A673 (cell line): ENCODE data around the gene KRT38. TPM values are rescaled to one million over a fixed set of nuclear protein-coding genes. Genes with fewer than 3 reads are reported as not detected.

Source experiments
- BruUV-seq: library from RNA; stranded (reverse); fragments of 400-500 nt; replicated peaks from 2 replicates; lab custom pipeline; 2021; lab: Mats Ljungman, UMichigan
- CTCF ChIA-PET: fragments of 300-600 bp; sonication (Branson Sonifier 250); formaldehyde crosslinking; loops from one replicate; lab custom pipeline; 2022; ENCODE audit warnings: antibody characterized with exemption; lab: Charles Lee
- POLR2A ChIA-PET: fragments of 300-600 bp; sonication (Branson Sonifier 250); formaldehyde crosslinking; loops from one replicate; lab custom pipeline; 2022; ENCODE audit warnings: antibody characterized with exemption; ENCODE audit not compliant: low non-redundant PET; lab: Charles Lee
- DNase-seq: peaks from one replicate; pipeline ENCODE4 v3.0.0-alpha.2; 2015; ENCODE audit warnings: low spot score
- H3K27ac ChIP-seq: fragments of 200-600 bp; sonication (generic); 2 replicates; pipeline ENCODE4 v1.5.1; 2016; ENCODE audit warnings: mixed run types, low read depth, mild to moderate bottlenecking, mixed read lengths, antibody characterized with exemption, low read length; ENCODE audit not compliant: poor library complexity, severe bottlenecking
- H3K27me3 ChIP-seq: fragments of 200-600 bp; sonication (generic); replicated peaks from 2 replicates; pipeline ENCODE4 v1.6.1; 2017; ENCODE audit warnings: mixed run types, low read depth, mild to moderate bottlenecking, mixed read lengths, antibody characterized with exemption, low read length; ENCODE audit not compliant: insufficient read depth, poor library complexity
- H3K36me3 ChIP-seq: fragments of 200-600 bp; sonication (generic); 2 replicates; pipeline ENCODE4 v1.6.1; 2016; ENCODE audit warnings: mixed run types, mild to moderate bottlenecking, mixed read lengths, antibody characterized with exemption, low read length; ENCODE audit not compliant: insufficient read depth, poor library complexity, severe bottlenecking
- H3K4me1 ChIP-seq: fragments of 200-600 bp; sonication (generic); 2 replicates; pipeline ENCODE4 v1.6.1; 2017; ENCODE audit warnings: mixed run types, mild to moderate bottlenecking, mixed read lengths, antibody characterized with exemption, low read length; ENCODE audit not compliant: insufficient read depth, poor library complexity, severe bottlenecking
- H3K4me3 ChIP-seq: fragments of 200-600 bp; sonication (generic); 2 replicates; pipeline ENCODE4 v1.5.1; 2016; ENCODE audit warnings: low read depth, mixed run types, mild to moderate bottlenecking, mixed read lengths, low read length; ENCODE audit not compliant: poor library complexity, severe bottlenecking
- H3K9me3 ChIP-seq: fragments of 200-600 bp; sonication (generic); 2 replicates; pipeline ENCODE4 v1.6.1; 2016; ENCODE audit warnings: mixed run types, low read depth, mild to moderate bottlenecking, mixed read lengths, antibody characterized with exemption, low read length; ENCODE audit not compliant: poor library complexity, severe bottlenecking
- EZH2 ChIP-seq: fragments of 200-600 bp; sonication (generic); IDR thresholded peaks from 2 replicates; pipeline ENCODE4 v1.6.1; 2017; ENCODE audit warnings: borderline replicate concordance, low read depth, mild to moderate bottlenecking, mixed read lengths, antibody characterized with exemption, low read length; ENCODE audit not compliant: poor library complexity, severe bottlenecking
- intact Hi-C: fragments of 100-400 bp; cut with micrococcal nuclease; formaldehyde crosslinking; loops from one replicate; pipeline ENCODE4 v1.10.0; 2022; ENCODE audit not compliant: unreplicated experiment
- total RNA-seq: library from RNA; stranded (reverse); gene quantifications from 2 replicates; pipeline ENCODE4 v1.2.3, GENCODE V29; 2021
- TF ChIP-seq, protein P1 (sequence below): fragments of 300-800, 200-600 bp; sonication (generic); conservative IDR thresholded peaks from 2 replicates; pipeline ENCODE4 v1.5.1; 2017; ENCODE audit warnings: low read depth, mild to moderate bottlenecking, antibody characterized with exemption, low read length, moderate library complexity, mixed read lengths

KRT38 gene
- total RNA-seq, 1 experiment from 2014 or later = not detected

- ChIA-PET POLR2A (no interaction called here), CTCF (no interaction called here)
- Histone ChIP-seq H3K4me1 (no peaks in the 10 kb centered on the region), H3K27ac (no peak overlapping the region), H3K9me3 (no peaks in the 10 kb centered on the region), H3K27me3 (no peaks in the 10 kb centered on the region), H3K36me3 (no peaks in the 10 kb centered on the region), H3K4me3 (no peak overlapping the region)
- no peak for DNase-seq
- TF ChIP-seq, protein P1, sequence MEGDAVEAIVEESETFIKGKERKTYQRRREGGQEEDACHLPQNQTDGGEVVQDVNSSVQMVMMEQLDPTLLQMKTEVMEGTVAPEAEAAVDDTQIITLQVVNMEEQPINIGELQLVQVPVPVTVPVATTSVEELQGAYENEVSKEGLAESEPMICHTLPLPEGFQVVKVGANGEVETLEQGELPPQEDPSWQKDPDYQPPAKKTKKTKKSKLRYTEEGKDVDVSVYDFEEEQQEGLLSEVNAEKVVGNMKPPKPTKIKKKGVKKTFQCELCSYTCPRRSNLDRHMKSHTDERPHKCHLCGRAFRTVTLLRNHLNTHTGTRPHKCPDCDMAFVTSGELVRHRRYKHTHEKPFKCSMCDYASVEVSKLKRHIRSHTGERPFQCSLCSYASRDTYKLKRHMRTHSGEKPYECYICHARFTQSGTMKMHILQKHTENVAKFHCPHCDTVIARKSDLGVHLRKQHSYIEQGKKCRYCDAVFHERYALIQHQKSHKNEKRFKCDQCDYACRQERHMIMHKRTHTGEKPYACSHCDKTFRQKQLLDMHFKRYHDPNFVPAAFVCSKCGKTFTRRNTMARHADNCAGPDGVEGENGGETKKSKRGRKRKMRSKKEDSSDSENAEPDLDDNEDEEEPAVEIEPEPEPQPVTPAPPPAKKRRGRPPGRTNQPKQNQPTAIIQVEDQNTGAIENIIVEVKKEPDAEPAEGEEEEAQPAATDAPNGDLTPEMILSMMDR = no peak
- no peak for TF ChIP-seq EZH2
- intact Hi-C loops = no loop called here
- BruUV-seq = no TSS peak
Measured at GRCh38 chr17:41486316-41486715, 45.5 kb upstream of the KRT38 start.

DNA sequence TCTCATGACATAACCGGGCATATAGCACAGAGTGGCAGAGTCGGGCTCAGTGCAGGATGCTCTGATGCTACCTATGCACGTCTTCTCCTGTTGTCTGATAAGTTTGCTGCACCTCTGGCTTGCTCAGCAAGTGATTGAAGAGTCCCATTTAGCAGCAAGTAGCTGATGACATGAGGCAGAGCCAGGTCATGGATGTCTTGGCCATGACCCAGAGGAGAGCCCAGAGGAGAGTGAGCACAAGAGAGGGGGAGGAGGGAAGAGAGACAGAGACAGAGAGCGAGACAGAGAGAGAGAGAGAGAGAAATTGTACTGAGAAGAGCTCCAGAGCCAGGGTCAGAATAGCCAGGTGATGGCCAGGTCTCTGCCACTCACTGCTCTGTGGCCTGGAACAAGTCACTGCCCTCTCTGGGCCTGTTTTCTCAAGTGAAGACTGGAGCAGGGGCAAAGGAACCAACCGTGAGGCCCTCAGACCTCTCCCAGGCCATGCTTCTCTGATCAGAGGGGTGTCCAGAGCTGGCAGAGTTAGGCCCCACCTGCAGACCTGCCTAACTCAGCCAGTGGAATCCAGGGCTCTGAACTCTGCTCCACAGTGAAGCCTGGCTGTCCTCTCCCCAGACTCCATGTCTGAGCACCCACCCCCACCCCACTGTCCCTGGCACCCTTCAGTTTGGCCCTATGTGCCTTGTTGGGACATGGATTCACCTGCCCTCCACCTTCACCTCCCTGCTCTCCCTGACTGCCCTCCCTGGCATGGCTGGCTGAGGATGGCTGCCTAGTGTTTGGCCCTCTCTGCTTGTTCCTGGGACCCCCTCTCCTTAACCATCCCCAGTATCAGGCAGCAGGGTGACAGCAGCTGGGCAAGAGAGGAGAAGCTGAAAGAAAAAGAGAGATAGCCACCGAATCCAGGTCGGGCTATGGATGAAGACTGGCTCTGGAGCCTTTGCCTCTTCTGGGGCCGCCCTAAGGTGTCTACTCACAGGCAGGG is 44.4 kb upstream of the KRT38 start:
- Histone ChIP-seq H3K27me3 (no peaks in the 10 kb centered on the region), H3K4me3 (no peak overlapping the region), H3K9me3 (no peaks in the 10 kb centered on the region), H3K4me1 (no peaks in the 10 kb centered on the region), H3K27ac (no peak overlapping the region), H3K36me3 (no peaks in the 10 kb centered on the region)
- no peak for DNase-seq
- ChIA-PET POLR2A (no interaction called here), CTCF (no interaction called here)
- intact Hi-C loops = no loop called here
- no TSS peak for BruUV-seq
- TF ChIP-seq, protein P1 = no peak
- no peak for TF ChIP-seq EZH2

DNA sequence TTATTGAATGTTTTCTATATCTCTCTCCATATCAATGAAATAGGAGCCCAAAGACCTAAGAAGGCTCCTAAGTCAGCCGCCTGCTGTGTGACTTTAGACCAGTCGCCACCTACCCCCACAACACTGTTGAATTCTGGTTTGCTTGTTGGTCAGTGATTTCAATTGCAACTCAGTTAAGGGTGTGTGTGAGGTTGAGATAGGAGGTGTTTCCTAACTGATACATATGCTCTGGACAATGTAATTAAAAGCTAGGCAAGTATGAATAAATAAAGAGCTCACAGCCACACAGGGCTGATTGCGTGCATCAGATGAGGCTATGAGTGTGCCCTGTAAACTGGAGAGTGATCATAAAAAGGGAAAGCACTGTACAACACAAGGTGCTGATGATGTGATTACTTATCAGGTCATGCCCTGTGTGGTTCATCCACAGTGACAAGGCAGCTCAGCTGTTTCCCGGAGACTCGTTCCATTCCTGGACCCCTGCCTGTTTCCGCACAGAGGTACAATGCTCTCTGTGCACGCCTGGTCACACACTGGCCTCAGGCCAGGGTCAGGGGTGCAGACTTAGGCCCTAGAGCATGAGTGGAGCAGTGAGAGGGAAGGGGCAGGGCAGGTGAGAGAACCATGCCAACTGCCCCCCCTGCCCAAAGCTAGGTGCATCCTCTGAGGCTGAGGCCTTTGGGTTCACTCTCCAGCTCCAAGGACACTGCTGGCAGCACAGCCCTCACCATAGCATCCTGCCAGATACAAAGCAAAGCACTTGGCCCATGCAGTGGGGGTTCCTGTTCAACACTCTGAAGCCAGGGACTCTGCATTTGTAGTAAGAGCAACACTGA is 43.4 kb upstream of the KRT38 start:
- no peak overlapping the region for H3K27ac ChIP-seq
- intact Hi-C loops = no loop called here
- ChIA-PET CTCF (no interaction called here), POLR2A (no interaction called here)
- no peak overlapping the region for H3K4me3 ChIP-seq
- no peaks in the 10 kb centered on the region for H3K9me3 ChIP-seq
- no peaks in the 10 kb centered on the region for H3K4me1 ChIP-seq
- H3K36me3 ChIP-seq = no peaks in the 10 kb centered on the region
- BruUV-seq = no TSS peak
- TF ChIP-seq, protein P1 = no peak
- no peak for TF ChIP-seq EZH2
- DNase-seq = no peak
- H3K27me3 ChIP-seq = no peaks in the 10 kb centered on the region
